Fibroblast of skin of right quadriceps (primary cell): ENCODE data around the gene DLG5.

Source experiments
- DNase-seq: peaks from one replicate; pipeline ENCODE4 v3.0.0-alpha.2; 2013

The DLG5 gene

DNA sequence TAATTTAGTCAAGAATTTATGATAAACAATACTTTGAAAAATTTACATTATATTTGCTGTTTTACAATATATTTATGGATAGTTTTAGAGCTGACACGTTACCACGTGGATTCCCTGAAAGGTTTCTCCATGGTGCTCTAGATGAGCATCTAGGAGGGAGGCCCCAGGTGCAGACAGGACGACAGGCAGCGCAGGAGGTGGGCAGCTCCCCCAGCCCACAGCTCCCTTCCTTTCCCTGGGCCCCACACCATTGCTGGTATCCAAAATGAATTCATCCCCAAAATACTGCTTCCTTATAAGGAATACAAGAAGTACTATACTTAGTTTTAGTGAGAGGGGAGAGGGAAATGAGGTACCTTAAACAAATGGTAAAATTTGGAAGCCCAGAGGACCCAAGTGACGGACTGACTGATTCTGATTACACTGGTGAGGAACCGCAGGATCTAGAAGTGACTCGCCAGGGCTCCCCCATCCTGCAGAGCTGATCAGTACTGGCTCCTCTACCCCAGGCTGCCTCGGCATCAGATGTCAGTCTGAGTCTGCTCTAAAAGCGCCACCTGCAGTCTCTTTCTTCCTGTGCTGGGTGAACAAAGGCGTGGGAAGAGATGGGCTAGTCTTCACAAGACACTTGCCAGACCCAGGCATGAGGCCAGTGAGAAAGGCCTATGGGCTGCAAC, 89.2 kb downstream of the DLG5 start:
- DNase-seq: peak; percentile 57

DNA sequence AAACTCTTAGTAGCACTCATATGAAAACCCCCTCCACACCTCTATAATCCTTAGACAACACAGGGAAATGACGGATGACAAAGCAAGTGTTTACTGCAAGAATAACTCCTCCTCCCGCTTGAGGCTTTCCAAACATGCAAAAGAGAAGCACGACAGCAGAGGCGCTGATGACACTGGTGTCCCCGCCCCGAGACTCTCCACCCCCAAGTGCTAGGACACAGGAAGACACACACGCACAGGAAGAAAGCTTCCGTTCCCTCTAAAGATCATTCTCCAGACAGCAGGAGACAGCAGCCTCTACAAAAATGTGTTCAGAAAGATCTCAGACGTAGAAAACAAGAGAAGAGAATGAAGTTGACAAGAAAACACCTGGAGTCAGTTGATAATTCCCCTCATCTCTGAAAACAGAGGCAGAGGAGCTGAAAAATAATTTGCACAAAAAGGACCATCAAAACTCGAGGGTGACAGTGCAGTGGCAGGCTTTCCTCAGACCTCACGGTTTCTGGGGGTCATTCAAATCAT, 90.2 kb downstream of the DLG5 start:
- peak; percentile 51 for DNase-seq

GRCh38 chr10:77835669-77836086, 90.9 kb downstream of the DLG5 start:
- DNase-seq: no peak

DNA sequence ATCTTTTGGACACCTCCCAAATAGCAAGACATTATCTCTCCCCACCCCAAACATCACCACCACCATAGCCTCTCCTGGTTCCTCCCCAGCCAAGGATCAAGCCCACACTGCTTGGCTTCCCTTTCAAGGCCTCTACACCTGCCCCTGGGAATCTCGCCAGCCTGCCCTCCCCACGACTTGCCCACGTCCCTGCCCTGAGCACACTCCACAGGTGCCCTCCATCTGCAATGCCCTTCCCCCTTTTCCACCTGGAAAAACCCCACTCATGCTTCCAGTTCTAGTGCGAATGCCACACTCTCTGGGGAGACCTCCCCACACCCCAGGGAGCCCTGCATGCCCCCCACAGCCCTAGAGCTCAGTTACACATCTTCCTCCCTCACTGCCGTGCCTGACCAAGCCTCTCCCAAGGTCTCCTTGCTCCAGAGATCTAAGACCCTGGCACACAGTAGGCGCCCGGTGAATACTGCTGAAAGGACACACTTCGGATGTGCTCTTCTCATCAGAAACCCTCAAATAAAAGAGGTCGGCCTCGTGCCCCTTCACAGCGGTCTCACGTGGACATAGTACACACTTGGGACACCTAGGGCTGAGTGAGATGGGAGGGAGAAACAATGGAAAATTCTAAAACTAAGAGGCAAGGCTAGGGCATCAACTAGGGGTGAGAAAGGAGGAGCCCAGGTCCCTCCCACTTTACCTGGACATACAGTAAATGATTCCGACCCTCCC, 91.4 kb downstream of the DLG5 start:
- no peak for DNase-seq

DNA sequence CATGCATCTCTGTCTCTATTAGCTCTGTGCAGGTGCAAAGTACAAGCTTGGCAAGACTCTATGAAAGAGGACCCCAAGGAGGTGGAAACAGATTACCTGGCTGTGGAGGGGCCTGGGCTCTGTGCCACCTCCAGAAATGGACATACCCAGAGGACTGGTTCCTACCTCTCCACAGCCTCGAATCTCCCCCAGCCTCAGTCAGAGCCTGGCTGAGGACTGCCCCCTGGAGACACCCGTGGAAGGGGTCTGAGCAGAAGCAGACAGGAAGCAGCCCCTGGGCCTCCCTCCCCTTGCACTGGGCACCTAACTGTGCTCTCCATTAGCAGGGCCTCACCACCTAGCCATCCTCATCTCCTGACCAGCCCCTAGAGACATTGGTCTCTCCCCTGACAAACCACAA, 92.0 kb downstream of the DLG5 start:
- no peak for DNase-seq

DNA sequence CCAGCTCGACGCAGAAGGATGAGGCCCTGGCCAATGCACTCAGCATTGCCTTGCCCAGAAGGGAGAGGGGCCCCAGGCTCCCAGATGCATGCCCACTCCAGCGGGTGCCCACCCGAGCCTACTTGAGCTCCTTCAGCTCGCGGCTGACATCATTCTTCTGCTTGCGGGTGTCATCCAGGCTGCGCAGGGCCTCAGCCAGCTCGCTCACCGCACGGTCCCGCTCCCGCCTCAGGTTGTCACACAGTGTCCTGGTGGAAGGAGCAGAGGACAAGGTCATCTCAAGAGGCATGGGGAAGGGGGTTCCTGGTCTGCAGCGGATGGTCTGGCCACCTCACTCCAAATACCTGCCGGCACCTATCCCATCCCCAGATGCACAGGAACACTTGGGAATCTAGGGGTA, 92.8 kb downstream of the DLG5 start:
- DNase-seq: no peak

DNA sequence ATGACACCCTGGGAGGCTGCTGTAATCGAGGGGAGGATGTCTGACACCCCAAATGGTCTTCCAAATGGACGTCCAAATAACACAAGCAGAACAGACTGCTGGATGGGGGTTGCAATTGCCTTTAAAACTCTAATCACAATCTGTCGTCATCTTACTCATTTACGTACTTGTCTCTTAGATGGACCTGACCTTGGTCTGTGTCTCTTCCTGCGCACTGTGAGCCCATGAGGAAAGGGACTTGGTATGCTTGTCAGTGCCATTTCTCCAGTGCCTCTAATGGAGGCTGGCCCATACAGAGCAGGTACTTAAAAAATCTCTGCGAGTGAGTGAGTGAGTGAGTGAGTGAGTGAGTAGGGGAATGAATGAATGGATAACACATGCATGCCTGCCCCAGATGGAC, 93.3 kb downstream of the DLG5 start:
- no peak for DNase-seq

GRCh38 chr10:77832238-77832637, 94.3 kb downstream of the DLG5 start:
- no peak for DNase-seq

DNA sequence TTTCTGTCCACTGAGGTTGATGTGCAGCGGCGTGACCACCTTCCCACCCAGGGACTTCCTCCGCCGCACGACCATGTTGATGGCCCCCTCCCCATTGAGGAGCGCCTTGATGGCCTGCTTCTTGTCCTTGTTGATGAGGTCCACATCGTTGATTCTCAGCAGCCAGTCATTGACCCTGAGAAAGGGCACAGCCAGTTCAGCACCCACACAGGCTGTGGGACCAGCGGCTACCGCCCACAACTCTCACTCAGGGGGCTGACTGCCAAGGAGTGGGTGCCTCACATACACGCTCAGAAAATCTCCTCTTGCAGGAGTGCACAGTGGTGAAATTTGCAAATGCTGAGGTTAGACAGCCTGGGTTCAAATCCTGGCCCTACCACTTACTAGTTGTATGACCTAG, 97.2 kb downstream of the DLG5 start:
- no peak for DNase-seq

DNA sequence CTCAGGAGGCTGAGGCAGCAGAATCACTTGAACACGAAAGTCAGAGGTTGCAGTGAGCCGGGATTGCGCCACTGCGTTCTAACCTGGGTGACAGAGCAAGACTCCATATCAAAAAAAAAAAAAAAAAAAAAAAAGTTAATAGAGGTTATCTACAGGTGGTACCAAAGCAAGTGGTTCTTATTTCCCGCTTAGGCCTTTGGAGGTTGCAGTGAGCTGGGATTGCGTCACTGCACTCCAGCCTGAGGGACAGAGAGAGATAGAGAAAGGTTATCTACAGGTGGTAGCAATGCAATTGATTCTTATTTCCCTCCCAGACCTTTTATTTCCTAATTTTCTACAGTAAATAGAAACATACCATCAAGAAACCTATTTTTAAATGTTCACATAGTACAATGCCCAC, 98.2 kb downstream of the DLG5 start:
- no peak for DNase-seq

- no peak for DNase-seq
Observed at GRCh38 chr10:77827366-77827765, 99.2 kb downstream of the DLG5 start.

DNA sequence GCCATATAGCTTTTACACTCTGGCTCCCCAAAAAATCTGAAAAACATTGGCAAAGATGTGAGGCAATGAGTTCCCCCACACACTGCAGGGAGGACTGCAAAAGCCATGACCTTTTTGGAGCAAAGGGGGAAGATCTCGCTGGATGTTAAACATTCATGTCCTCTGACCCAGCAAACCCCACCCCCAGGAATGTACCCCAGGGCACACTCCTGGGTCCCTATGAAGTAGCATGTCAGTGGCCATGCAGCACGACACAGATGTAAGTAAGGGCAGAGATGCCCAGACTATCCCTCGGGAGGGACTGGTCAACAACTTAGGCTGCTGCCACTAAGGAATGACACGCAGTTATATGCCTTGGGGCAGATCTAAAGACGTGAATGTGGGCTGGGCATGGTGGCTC, 100.6 kb downstream of the DLG5 start:
- DNase-seq: no peak

GRCh38 chr10:77824908-77825307, 101.6 kb downstream of the DLG5 start:
- no peak for DNase-seq

DNA sequence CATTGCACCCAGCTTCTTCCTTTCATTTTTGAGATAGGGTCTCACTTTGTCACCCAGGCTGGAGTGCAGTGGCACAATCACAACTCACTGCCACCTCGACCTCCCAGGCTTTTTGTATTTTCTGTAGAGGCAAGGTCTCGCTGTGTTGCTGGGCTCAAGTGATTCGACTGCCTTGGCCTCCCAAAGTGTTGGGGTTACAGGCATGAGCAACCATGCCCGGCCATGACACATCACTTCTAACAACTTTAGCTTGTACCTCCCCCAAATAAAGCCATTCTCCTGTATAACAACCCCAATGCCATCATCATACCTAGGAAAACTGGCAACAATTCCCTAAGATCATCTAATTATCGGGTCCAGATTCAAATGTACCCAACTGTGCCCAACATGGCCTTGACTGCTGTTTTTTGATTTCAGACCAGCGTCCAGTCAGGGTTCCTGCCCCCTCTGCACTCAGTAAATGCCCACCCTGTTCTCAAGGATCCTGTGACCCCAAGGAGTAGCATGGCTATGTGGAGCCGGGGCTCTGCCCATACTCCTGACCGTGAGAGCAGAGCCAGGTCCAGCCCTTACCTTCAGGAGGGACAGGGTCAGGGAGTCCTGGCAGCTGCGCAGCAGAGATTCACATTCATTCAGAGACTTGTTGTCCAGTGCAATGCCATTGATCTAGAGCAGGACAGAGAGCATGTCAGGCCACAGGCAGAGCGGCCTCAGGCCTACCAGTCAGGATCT, 102.6 kb downstream of the DLG5 start:
- no peak for DNase-seq

DNA sequence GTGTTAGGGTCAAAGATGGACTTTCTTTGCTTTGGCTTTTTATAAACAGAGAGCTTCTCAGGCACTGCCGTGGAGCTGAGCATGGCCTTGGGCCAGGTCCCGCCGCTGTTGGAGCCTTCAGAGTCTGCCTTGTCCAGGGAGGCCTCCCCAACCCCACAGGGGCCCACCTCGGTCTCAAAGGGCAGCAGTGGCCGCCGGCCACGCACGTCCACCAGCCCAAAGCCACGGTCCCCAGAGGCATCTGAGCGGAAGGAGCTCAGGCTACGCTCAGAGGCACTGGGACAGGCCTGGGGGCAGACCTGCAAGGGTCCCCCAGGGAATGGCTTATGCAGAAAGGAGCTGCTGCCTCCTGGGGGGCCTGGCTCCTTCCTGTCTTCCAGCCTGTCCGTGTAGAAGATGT, 105.0 kb downstream of the DLG5 start:
- DNase-seq: no peak

- DNase-seq: no peak
Observed at GRCh38 chr10:77821036-77821435, 105.5 kb downstream of the DLG5 start.

DNA sequence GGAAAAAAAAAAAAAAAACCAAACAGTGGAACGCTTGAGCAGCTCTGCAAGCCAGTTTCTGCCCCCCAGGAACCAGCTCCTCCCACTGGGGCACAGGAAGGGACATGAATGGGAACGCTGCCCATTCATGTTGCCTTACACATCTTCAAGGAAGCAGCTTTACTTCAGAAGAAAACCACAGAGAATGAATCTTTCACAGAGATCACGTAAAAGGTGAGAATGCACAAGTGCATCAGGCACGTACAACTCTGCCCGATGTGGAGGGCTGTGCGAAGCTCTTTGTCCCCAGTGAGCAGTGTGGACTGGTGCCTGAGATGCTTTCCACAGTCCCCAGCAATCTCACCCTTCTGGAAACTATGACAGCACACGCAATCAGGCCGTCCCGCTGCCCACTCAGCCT, 106.2 kb downstream of the DLG5 start:
- DNase-seq: no peak

DNA sequence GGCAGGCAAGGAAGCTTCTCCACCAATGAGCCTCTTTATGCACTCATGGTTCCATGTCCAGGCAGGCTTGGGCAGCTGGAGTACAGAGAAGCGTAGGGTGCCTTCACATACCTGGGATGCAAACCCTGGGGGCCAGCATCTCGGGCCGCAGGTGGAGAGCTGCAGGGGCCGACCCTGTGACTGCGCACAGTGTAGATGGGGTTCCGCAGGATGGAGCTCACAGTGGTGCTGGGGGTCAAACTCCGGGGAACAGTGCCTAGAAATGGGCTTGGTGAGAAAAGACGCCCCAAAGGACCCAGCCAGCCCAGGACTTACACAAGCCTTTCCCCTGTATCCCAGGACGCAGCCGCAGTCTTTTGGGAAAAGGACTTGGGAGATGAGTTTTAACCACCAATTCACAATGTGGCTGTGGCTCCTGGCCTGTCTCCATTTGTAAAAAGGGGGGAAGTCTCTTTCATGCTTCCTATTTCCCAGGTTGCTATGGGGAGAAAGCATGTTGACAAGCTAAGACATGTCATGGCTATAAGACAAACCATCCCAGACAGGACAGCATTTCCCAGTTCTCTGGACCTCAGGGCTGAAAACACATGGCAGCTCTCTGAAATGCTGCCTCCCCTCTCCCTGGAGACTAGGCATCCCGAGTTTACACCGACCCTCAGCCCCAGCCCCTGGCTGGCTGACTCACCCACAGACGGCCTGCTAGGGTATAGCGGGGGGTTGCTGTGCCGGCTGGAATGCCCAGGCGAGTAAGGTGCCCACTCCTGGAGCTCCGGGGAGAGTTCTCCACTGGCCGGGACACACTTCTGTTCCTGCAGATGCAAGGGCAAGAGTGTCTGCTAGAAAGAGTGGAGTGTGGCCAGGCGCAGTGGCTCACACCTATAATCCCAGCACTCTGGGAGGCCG, 107.1 kb downstream of the DLG5 start:
- no peak for DNase-seq

DNA sequence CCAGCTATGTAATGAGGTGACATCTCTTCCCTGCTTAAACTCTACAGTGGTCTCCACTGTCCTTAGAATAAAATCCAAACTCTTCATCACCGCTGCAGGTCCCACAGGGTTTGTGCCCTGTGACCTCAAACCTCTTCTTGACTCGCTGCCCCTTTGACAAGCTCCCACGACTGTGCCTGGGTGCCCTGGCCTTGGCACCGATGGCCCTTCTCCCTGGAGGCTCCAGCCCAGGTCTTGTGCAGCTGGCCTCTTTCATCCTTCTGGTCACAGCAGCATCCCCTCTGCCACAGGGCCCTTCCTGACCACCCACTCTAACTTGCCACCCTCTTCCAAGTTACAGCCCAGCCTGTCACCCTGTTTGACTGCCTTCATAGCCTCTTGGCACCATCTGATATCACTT, 108.2 kb downstream of the DLG5 start:
- DNase-seq: no peak

GRCh38 chr10:77817541-77817940, 109.0 kb downstream of the DLG5 start:
- no peak for DNase-seq

- DNase-seq: no peak
Observed at GRCh38 chr10:77816311-77816710, 110.2 kb downstream of the DLG5 start.

DNA sequence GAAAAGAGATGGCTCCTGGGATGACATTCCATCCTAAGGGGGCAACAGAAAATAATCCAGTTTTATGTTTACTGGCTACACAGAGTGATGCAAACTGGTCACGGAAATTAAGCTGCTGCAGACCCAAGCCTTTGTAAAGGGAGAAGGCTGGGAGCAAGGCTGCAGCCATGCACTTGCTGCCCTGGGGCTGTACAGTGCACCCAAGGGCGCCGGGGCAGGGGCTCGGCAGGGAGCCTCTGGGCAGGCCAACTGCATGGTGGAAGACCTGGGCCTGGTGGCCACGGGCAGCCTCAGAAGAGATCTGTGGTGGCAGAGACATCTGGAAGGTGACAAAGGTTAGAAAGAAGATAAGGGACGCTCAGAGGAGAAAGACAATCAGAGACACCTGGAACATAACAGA, 113.8 kb downstream of the DLG5 start:
- DNase-seq: no peak
